Hypothalamus (tissue), 51 donors: ENCODE data around the gene MRPL23.

Experiments
- DNase-seq, 51 donors: peaks; one replicate each; lab custom pipeline; 2025; lab: John Stamatoyannopoulos, UW

The MRPL23 gene

GRCh38 chr11:1920909-1921573 lies 26.1 kb upstream of the MRPL23 start:
- DNase-seq: no peak

DNA sequence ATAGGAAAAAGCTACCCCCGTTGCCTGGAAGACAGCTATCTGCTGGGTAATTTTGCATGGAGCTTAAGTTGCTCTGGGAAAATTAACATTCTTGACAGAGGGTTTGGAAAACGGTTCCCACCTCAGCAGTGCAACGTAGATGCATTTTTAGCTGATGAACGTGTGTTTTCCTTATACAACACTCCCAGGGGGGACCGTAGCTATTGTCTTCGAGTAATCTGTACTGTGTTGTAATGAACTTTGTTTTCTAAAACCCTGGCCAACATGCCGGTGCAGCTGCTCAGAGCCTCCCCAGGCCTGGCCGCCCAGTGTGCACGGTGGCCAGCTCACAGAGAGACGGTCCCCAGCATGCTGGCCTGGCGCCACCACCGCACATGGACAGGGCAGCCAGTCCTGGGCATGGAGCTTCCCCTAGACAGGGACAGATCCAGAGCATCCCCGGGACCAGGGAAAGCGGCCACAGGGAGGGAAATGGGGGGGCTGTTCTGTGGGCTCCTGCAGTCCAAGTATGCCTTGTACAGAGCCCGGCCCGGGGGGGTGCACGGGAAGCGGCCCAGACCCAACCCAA lies 25.5 kb upstream of the MRPL23 start:
- peak in 12 of 51 donors; percentile 10 to 46 (median 20) for DNase-seq

- DNase-seq: no peak
Measured at GRCh38 chr11:1922481-1923081, 24.6 kb upstream of the MRPL23 start.

DNA sequence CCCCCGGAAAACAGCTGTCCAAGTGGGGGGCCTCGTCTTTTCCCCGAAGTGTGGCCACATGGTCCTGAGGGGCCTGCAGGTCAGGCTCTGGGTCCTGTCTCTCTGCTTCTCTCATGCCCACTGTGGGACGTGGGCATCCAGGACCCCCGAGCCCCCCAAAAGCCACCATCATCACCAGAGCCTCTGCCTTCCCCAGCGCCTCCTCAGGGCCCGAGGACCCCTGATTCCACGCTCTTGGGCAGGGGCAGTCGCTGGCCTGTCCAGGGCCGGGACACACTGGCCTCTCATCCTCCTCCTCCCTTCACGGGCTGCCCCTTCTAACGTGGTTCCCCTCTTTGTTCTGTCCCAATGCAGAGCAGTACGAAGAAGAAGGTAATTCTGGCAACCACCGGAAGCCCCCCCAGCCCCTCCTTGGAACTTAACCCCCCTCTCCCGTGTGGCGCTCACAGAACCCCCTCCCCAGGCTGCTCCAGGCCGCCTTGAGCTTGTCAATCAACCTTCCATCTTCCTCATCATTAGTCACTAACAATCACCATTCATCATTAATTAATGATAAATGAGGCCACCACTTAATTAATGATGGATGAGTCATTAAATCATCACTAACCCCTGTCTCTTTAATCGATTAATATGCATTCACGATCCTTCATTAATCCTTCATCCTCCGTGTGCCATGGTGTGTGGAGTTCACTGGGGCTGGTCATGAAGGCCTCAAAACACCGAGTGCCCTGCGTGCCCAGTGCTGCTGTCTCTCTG lies 23.8 kb upstream of the MRPL23 start:
- DNase-seq: no peak

DNA sequence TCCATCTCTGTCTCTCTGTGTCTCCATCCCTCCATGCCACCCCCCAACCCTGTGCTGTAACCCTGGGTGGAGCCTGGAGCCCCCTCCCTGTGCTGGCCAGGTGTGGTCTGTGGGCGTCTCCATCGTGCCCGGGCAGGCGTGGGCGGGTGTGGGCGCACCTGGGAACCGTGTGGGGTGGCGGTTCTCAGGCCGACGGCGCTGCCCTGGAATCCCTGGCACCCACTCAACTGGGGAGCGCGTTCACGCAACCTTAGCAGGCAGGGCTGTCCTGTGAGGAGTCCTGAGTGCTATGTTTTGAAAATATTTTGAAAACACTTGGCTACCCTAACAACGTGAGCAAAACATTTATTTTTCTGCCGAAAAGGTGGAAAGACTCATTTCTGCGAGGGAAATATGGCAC lies 23.0 kb upstream of the MRPL23 start:
- no peak for DNase-seq

- no peak for DNase-seq
Measured at GRCh38 chr11:1924646-1925372, 22.3 kb upstream of the MRPL23 start.

DNA sequence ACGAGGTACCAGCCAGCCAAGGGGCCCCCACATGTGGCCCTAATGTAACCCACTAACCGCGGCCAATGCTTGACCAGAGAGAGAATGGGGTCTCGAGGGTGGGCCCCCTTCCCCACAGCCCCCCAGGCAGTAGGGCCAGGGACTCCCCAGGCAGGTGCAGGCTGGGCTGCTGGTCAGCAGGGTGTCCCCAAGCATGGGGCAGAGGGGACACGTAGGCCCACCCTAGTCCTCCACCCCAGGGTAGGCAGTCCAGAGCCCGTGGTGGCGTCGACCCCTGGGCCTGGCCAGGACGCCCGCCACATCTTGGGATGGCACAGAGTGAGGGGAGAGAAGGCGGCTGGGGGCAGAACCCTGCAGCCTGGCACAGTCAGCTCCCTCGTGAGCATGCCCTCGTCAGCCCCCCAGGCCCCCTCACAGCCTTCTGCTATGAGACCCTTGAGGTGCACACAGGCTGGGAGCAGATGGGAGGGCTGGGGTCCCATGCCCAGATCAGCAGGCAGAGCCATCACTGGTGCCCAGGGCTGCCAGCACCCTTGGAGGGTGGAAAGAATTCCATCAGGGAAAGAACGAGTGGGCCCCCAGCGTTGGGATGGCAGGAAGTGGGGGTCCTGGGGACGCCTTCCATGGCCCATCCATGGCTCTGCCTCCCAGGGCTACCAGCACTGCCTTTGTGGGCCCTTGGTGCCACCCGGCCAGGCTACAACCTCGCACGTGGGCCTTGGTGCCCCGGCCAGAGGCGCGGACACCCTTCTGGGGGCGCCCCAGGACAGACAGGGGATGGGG lies 21.6 kb upstream of the MRPL23 start:
- no peak for DNase-seq

DNA sequence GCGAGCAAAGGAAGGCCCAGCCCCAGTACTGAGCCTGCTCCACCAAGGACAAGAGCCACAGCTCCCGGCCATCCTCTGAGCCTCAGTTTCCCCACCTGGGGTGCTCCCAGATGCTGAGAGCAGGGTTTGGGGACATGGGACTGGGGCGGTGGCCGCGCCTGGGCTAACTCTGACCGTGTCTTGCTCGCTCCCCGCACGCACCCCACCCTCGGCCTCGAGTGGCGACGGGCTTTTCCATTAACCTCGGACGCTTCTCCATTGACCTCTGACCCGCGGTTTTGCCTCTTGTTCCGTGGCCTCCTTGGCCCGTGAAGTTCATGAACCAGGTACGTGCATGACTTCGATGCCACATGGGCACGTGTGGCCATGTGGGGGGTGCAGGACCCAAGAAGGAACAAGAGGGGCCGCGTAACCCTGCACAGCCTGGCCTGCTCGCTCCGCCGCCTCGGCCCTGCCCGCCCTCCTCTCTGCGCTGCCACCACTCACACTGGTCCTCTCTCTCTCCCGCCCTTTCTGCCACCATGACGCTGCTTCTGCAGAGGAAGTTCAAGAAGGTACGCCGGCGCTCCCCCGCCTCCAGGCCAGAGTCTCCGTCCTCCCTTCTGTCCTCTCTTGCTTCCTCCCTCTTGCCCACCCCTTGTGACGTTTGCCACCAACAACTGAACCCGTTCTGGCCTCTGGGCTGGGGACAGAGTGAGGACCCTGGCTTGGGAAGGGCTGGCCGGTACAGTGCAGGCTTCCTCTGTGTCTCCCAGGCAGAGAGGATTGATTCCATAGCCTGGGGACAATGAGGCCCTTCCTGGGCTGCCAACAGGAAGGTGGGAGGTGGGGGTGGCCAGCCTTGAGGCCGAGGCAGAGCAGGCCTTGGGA lies 20.7 kb upstream of the MRPL23 start:
- no peak for DNase-seq

DNA sequence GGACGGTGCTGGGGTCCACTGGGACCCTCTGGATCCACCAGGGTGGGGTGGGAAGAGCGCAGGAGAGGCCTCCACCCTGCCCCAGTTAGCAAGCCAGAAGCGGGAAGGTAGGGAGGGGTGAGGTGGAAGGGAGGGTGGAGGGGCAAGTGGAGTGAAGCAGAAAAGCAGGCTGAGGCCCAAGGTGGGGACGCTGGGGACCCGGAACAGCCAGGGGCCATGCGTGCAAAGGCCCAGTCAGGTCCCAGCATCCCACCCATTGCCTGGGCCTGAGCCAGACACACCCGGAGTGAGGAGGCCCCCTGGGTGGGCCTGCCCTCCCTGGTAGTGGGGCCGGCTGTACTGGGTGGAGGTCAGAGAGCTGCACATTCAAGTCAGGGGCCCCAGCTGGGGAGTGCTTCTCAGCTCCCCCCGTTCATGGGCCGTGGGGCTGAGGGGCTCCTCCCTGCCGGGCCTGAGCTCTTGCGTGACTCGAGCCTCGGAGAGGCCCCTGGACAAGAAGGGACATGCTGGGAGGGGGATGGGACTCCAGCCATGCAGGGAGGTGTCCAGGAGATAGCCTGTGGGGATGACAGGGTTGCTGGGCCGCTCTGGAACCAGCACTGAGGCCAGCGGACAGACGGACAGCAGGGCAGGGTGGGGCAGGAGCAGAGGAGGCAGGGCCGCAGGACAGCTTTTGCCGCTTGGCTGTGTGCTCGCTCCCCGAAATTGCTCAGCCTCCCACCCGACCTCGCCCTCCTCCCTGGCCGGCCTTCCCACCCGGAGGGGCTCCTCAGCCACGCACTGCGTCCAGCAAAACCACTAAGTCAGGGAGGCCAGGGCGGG lies 19.9 kb upstream of the MRPL23 start:
- DNase-seq: no peak

GRCh38 chr11:1927848-1928469 lies 19.2 kb upstream of the MRPL23 start:
- no peak for DNase-seq

DNA sequence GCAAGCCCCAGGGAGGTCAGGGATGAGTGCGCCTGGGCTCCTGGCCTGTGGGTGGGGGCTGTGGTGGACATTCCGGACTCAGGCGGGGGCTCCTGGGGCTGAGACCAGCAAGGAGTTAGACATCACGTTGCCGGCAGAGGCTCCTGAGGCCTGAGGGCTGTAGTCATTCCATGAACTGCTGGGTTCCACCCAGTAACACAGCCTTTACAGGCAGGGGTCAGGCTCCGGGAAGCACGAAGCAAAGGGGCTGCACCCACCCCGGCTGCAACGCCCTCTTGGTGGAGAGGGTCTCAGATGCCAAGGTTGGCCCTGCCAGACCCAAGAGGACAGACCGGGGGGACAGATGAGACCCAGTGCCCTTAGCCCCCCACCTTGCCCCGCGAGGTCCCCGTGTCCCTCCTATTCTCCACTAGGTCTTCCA lies 18.7 kb upstream of the MRPL23 start:
- DNase-seq: no peak

DNA sequence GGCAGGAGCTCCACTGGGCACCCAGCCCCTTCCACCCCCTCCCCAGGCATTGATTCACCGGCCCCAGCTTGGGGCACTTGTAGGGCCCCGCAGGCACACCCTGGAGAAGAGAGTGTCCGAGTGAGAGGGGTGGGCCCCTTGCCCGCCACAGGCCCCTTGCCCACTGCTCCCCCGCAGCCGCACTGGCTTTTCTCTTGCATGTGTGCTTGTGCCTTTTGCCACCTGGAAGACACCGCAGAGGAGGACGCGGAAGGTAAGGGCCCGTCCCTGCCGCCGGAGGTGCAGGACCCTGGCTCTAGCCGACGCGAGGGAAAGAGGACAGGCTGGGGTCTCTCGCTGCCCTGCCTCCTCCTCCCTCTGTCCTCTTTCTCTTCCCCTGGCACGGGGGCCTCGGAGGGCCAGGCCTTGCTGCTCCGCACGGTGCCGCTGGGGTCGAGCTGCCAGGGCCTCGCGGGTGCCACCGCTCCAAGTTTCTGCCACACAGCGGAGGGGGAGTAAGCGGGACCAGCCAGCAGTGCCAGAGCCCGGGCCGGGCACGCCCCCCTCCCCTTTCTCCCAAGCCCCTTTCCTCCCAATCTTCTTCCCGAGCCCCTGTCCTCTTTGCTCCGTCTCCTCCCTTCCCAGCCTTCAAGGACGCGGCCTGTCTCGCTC lies 18.1 kb upstream of the MRPL23 start:
- DNase-seq: no peak

- DNase-seq: no peak
Measured at GRCh38 chr11:1929621-1930461, 17.3 kb upstream of the MRPL23 start.

DNA sequence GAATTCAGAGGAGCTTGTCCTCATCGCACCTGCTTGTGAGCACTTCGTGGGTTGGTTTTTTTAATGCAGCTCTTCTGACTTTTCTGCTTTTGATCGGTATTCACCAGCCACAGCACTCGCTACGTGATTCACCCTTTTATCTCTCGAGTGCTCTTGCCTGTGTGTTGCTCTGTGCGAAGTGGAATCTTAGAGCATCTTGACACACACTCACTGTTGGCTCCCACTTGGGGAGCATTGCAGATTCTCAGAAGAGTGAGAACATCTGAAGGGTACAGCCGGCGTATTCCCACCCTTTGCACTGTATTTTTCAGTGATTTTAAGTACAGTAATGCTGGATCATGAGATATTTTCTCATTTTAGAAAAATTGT lies 16.7 kb upstream of the MRPL23 start:
- DNase-seq: no peak

- DNase-seq: no peak
Measured at GRCh38 chr11:1931341-1932104, 15.6 kb upstream of the MRPL23 start.

GRCh38 chr11:1932105-1932480 lies 15.0 kb upstream of the MRPL23 start:
- no peak for DNase-seq
